Tibial artery (tissue), 4 donors: ENCODE data around the gene CLN3.

Experiments
- DNase-seq, 2 donors: peaks; one replicate each; pipeline ENCODE4 v3.0.0-alpha.2; 2019
- H3K27ac ChIP-seq, 2 donors: fragments of 200-600 bp; sonication (generic) in 1 of 2; 1 replicate in 1 of 2; 2 replicates in 1 of 2; pipeline ENCODE4 v1.5.1; 2018 to 2019; ENCODE audit warnings: mild to moderate bottlenecking in 1 of 2
- H3K27me3 ChIP-seq, 2 donors: fragments of 200-600 bp; sonication (generic) in 1 of 2; one replicate each; pipeline versions ENCODE4 v1.5.1 to v1.6.0; 2016 to 2019
- H3K36me3 ChIP-seq, 3 donors: fragments of 200-600 bp; sonication (generic) in 2 of 3; one replicate each; pipeline ENCODE4 v1.5.1; 2016 to 2019; ENCODE audit warnings: mild to moderate bottlenecking in 2 of 3
- H3K4me1 ChIP-seq, 4 donors: fragments of 200-600 bp; sonication (generic) in 2 of 4; 1 replicate in 3 of 4; 2 replicates in 1 of 4; pipeline ENCODE4 v1.5.1; 2016 to 2019
- H3K4me3 ChIP-seq, 2 donors: fragments of 200-600 bp; sonication (generic) in 1 of 2; 1 replicate in 1 of 2; 2 replicates in 1 of 2; pipeline ENCODE4 v1.5.1; 2018 to 2019; ENCODE audit warnings: mild to moderate bottlenecking in 2 of 2
- H3K9me3 ChIP-seq, 3 donors: fragments of 200-600 bp; sonication (generic) in 1 of 3; one replicate each; pipeline ENCODE4 v1.5.1; 2016 to 2019
- CTCF ChIP-seq, 2 experiments: fragments of 200-600 bp in 1 of 2; fragments of 450-650 bp in 1 of 2; IDR thresholded peaks; one replicate each; pipeline ENCODE4 v1.5.1; 2017 to 2019; ENCODE audit warnings: antibody characterized with exemption in 2 of 2, mild to moderate bottlenecking in 1 of 2, moderate library complexity in 1 of 2
- intact Hi-C: fragments of 100-400 bp; cut with DNase I; formaldehyde crosslinking; loops from one replicate; pipeline ENCODE4 v1.15.0; 2023; ENCODE audit warnings: low total_unique reads

The CLN3 gene

DNA sequence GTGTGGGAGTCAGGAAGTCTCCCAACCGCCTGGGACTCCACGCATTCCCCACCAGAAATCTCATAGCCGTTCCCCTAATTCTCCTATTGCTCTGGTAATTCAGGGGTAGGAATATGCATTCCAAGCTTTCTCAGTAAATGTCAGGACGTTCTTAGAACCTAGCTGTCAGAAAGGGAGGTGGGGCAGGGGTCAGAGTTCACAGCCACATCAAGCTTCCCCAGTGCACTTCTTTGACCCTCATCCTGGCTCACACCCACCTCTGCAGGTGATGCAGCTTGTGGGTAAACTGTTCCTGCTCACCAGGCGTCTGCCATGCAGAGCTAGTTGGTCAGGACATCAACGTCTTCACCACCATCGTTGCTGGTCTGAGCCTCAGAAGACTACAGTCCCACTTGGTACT is 28.8 kb upstream of the CLN3 start:
- DNase-seq: no peak
- H3K36me3 ChIP-seq: no peaks in the 10 kb centered on the region
- no peak overlapping the region for H3K4me3 ChIP-seq
- intact Hi-C loops: no loop called here
- H3K27ac ChIP-seq: no peak overlapping the region
- TF ChIP-seq CTCF (IDR thresholded peaks at IDR 0.05): no peak
- peaks cover 0 to 6% (median 0%) of the 10 kb centered on the region in 4 donors for H3K4me1 ChIP-seq
- no peaks in the 10 kb centered on the region for H3K9me3 ChIP-seq
- H3K27me3 ChIP-seq: no peaks in the 10 kb centered on the region

DNA sequence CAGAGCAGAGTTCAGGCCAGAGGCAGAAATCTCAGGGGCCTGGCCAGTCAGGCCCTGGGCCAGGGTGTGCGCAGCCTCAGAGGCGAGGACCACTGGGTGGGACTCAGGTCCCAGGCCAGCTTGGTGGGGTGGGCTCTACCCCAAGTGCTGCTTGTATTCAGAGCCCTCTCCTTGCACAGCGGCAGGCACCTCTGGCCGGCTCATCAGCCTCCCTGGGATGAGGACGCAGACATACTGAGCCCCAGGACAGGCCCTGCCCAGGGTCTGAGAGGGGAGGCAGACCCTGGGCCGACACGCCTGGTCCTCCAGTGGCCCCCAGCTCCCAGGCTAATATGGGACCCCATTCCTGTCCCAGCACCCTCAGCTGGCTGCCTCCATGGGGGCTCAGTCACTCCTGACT is 22.4 kb upstream of the CLN3 start:
- no peak for DNase-seq
- Histone ChIP-seq H3K36me3 (no peaks in the 10 kb centered on the region), H3K4me3 (no peak overlapping the region), H3K9me3 (no peaks in the 10 kb centered on the region), H3K27ac (no peak overlapping the region), H3K4me1 (no peaks in the 10 kb centered on the region), H3K27me3 (no peaks in the 10 kb centered on the region)
- intact Hi-C loops: no loop called here
- no peak for TF ChIP-seq CTCF (IDR thresholded peaks at IDR 0.05)

DNA sequence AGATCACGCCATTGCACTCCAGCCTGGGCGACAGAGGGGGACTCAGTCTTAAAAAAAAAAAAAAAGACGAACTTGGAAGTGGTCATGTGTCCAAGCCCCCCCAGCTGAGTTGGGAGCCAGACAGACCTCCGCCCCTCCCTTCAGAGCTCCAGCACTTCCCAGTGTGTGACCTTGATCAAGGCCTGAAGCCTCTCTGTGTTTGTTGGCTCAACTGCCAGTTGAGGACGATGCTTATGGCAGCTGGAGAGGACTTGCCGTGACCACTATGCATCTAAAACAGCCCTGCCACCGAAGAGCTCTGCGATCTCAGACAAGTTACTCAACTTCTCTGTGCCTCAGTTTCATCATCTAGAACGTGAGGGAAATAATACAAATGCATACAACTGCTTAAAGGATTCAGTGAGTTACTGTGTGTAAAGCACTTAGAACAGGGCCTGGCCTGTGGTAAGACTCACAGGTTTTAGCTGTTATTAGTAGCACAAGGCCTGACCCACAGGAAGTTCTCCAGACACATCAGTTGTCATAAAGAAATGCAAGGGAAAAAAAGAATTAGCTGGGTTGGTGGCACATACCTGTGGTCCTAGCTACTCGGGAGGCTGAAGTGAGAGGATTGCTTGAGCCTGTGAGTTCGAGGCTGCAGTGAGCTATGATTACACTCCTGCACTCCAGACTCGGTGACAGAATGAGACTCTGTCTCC is 21.8 kb upstream of the CLN3 start:
- no peak for TF ChIP-seq CTCF (IDR thresholded peaks at IDR 0.05)
- intact Hi-C loops: no loop called here
- H3K4me3 ChIP-seq: no peak overlapping the region
- no peaks in the 10 kb centered on the region for H3K9me3 ChIP-seq
- no peaks in the 10 kb centered on the region for H3K36me3 ChIP-seq
- DNase-seq: no peak
- no peaks in the 10 kb centered on the region for H3K27me3 ChIP-seq
- H3K4me1 ChIP-seq: no peaks in the 10 kb centered on the region
- no peak overlapping the region for H3K27ac ChIP-seq

GRCh38 chr16:28511801-28512789 is 20.2 kb upstream of the CLN3 start:
- no peak for TF ChIP-seq CTCF (IDR thresholded peaks at IDR 0.05)
- H3K27ac ChIP-seq: no peak overlapping the region
- H3K36me3 ChIP-seq: no peaks in the 10 kb centered on the region
- no peak overlapping the region for H3K4me3 ChIP-seq
- no peaks in the 10 kb centered on the region for H3K9me3 ChIP-seq
- no peaks in the 10 kb centered on the region for H3K4me1 ChIP-seq
- peaks cover 0 to 13% of the 10 kb centered on the region in 2 donors for H3K27me3 ChIP-seq
- no peak for DNase-seq
- intact Hi-C loops: no loop called here

- Histone ChIP-seq H3K4me1 (no peaks in the 10 kb centered on the region), H3K4me3 (no peak overlapping the region), H3K9me3 (no peaks in the 10 kb centered on the region), H3K27ac (no peak overlapping the region), H3K36me3 (no peaks in the 10 kb centered on the region), H3K27me3 (peaks cover 0 to 24% of the 10 kb centered on the region in 2 donors)
- intact Hi-C loops: no loop called here
- TF ChIP-seq CTCF (IDR thresholded peaks at IDR 0.05): no peak
- no peak for DNase-seq
These were observed 19.2 kb upstream of the CLN3 start for GRCh38 chr16:28511031-28511430.
